GM23338 (cell line): Measurements from ENCODE around the gene TEPSIN. TPM values are rescaled to one million over a fixed set of nuclear protein-coding genes. Genes with fewer than 3 reads are reported as not detected.

ENCODE experiments used
- ATAC-seq: fragments of 200-7000 bp; cut with Tn5 transposase; 3 replicates; pipeline ENCODE4 v1.9.1; 2020
- DNase-seq: peaks from one replicate; pipeline ENCODE4 v3.0.0-alpha.2; 2015; ENCODE audit warnings: low spot score
- H2AFZ ChIP-seq: fragments of 200-600 bp; sonication (generic); 2 replicates; pipeline ENCODE4 v1.8.0; 2016; ENCODE audit warnings: antibody characterized with exemption, mild to moderate bottlenecking, moderate library complexity
- H3F3A ChIP-seq: fragments of 200-600 bp; sonication (generic); replicated peaks from 2 replicates; pipeline ENCODE4 v1.8.0; 2017; ENCODE audit warnings: antibody characterized with exemption, mixed run types, low read depth
- H3K27ac ChIP-seq: fragments of 200-600 bp; sonication (generic); 2 replicates; pipeline ENCODE4 v1.6.1; 2016; ENCODE audit warnings: low read depth
- H3K27me3 ChIP-seq: fragments of 200-600 bp; sonication (generic); 2 replicates; pipeline ENCODE4 v1.8.0; 2016; ENCODE audit warnings: mild to moderate bottlenecking, mixed run types, moderate library complexity; ENCODE audit not compliant: insufficient read depth
- H3K36me3 ChIP-seq: fragments of 200-600 bp; sonication (generic); 2 replicates; pipeline ENCODE4 v1.8.0; 2016; ENCODE audit warnings: mild to moderate bottlenecking; ENCODE audit not compliant: insufficient read depth
- H3K4me1 ChIP-seq: fragments of 200-600 bp; sonication (generic); 2 replicates; pipeline ENCODE4 v1.8.0; 2016; ENCODE audit warnings: mild to moderate bottlenecking, moderate library complexity; ENCODE audit not compliant: insufficient read depth
- H3K4me2 ChIP-seq: fragments of 200-600 bp; sonication (generic); 2 replicates; pipeline ENCODE4 v1.7.1; 2017; ENCODE audit warnings: mixed run types
- H3K4me3 ChIP-seq: fragments of 200-600 bp; sonication (generic); 2 replicates; pipeline ENCODE4 v1.6.1; 2016; ENCODE audit warnings: mixed run types
- H3K79me2 ChIP-seq: fragments of 200-600 bp; sonication (generic); replicated peaks from 2 replicates; pipeline ENCODE4 v1.8.0; 2017; ENCODE audit warnings: mild to moderate bottlenecking; ENCODE audit not compliant: insufficient read depth
- H3K9me2 ChIP-seq: fragments of 200-600 bp; sonication (generic); 2 replicates; pipeline ENCODE4 v1.8.0; 2017; ENCODE audit not compliant: insufficient read depth
- H4K20me1 ChIP-seq: fragments of 200-600 bp; sonication (generic); replicated peaks from 2 replicates; pipeline ENCODE4 v1.8.0; 2017; ENCODE audit warnings: mild to moderate bottlenecking; ENCODE audit not compliant: insufficient read depth
- H3K27ac Mint-ChIP-seq: 2 replicates; pipeline ENCODE4 v1.8.0; 2020; ENCODE audit warnings: inconsistent platforms, mild to moderate bottlenecking, moderate library complexity, mixed read lengths
- H3K27me3 Mint-ChIP-seq: 3 replicates; pipeline ENCODE4 v1.8.0; 2022; ENCODE audit warnings: low read depth, mild to moderate bottlenecking, moderate library complexity, mixed read lengths, inconsistent platforms; ENCODE audit not compliant: insufficient read depth, poor library complexity
- H3K36me3 Mint-ChIP-seq: 3 replicates; pipeline ENCODE4 v1.8.0; 2021; ENCODE audit warnings: low read depth, mild to moderate bottlenecking, inconsistent platforms, moderate library complexity, mixed read lengths
- H3K4me1 Mint-ChIP-seq: 3 replicates; pipeline ENCODE4 v1.8.0; 2020; ENCODE audit warnings: mild to moderate bottlenecking, inconsistent platforms, mixed read lengths
- H3K4me3 Mint-ChIP-seq: 3 replicates; pipeline ENCODE4 v1.8.0; 2021; ENCODE audit warnings: moderate library complexity, mild to moderate bottlenecking, inconsistent platforms, mixed read lengths
- H3K9me3 Mint-ChIP-seq: 3 replicates; pipeline ENCODE4 v1.8.0; 2020; ENCODE audit warnings: moderate library complexity, mild to moderate bottlenecking, inconsistent platforms, mixed read lengths
- CREB1 ChIP-seq: fragments of 250-450 bp; sonication (Bioruptor Pico); IDR thresholded peaks from 2 replicates; pipeline ENCODE4 v1.5.0; 2020; ENCODE audit warnings: low read depth, mild to moderate bottlenecking, moderate library complexity
- EZH2 ChIP-seq: fragments of 200-600 bp; sonication (generic); IDR thresholded peaks from one replicate; pipeline ENCODE4 v1.8.0; 2017; ENCODE audit warnings: antibody characterized with exemption, mild to moderate bottlenecking, low read depth; ENCODE audit not compliant: unreplicated experiment
- EZH2phosphoT487 ChIP-seq: fragments of 200-600 bp; sonication (generic); IDR thresholded peaks from one replicate; pipeline ENCODE4 v1.8.1; 2018; ENCODE audit warnings: antibody characterized with exemption; ENCODE audit not compliant: unreplicated experiment
- NANOG ChIP-seq: IDR thresholded peaks from 2 replicates; pipeline ENCODE4 v1.6.1; 2016; ENCODE audit warnings: antibody characterized with exemption, borderline replicate concordance
- POLR2AphosphoS5 ChIP-seq: IDR thresholded peaks from 2 replicates; pipeline ENCODE4 v1.6.1; 2016; ENCODE audit warnings: antibody characterized with exemption, low read depth
- STAT1 ChIP-seq: IDR thresholded peaks from one replicate; pipeline ENCODE4 v1.6.1; 2016; ENCODE audit warnings: antibody characterized with exemption; ENCODE audit not compliant: unreplicated experiment
- ZNF114 ChIP-seq: fragments of 250-450 bp; sonication (Bioruptor Pico); IDR thresholded peaks from 2 replicates; pipeline ENCODE4 v1.5.0; 2020; ENCODE audit warnings: mild to moderate bottlenecking, moderate library complexity
- ZNF331 ChIP-seq: fragments of 250-450 bp; sonication (Bioruptor Pico); IDR thresholded peaks from 2 replicates; pipeline ENCODE4 v1.5.0; 2020; ENCODE audit warnings: low read depth, mild to moderate bottlenecking, moderate library complexity
- ZNF462 ChIP-seq: fragments of 250-450 bp; sonication (Bioruptor Pico); IDR thresholded peaks from 2 replicates; pipeline ENCODE4 v1.5.0; 2020; ENCODE audit warnings: mild to moderate bottlenecking, moderate library complexity
- polyA plus RNA-seq: library from polyadenylated mRNA; unstranded; fragments of >200 nt; fragmentation: Nextera tagmentation; extraction: Ambion mirVana; gene quantifications from 2 replicates; pipeline ENCODE4 v1.2.1, GENCODE V29; 2016
- total RNA-seq: library from RNA; depleted of rRNA; stranded (reverse); fragments of >200 nt; shearing (Covaris generic); gene quantifications from 2 replicates; pipeline ENCODE4 v1.2.3, GENCODE V29; 2014

TEPSIN gene
- total and polyA plus RNA-seq, 2 experiments from 2014 or later = 4.4 to 25.3 TPM

DNA sequence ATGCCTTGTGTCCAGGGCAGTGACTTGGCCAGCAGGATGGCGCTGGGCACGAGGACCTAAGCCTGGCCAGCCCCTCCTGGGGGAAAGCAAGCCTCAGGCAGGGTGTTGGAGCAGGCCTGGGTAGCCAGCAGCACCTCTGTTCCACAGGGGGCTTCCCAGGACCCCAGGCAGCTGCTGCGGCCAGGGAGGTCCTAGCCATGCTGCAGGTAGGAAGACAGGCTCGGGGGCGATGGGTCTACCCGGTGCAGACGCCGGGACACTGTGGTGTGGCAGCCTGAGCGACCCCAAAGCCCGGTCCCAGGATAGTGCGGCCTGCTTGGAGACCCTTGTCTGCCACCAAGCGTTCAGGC is 50.4 kb downstream of the TEPSIN start (continued):
- TF ChIP-seq ZNF462 (CRISPR knock-in tag) (no peak), POLR2AphosphoS5 (no peak)

DNA sequence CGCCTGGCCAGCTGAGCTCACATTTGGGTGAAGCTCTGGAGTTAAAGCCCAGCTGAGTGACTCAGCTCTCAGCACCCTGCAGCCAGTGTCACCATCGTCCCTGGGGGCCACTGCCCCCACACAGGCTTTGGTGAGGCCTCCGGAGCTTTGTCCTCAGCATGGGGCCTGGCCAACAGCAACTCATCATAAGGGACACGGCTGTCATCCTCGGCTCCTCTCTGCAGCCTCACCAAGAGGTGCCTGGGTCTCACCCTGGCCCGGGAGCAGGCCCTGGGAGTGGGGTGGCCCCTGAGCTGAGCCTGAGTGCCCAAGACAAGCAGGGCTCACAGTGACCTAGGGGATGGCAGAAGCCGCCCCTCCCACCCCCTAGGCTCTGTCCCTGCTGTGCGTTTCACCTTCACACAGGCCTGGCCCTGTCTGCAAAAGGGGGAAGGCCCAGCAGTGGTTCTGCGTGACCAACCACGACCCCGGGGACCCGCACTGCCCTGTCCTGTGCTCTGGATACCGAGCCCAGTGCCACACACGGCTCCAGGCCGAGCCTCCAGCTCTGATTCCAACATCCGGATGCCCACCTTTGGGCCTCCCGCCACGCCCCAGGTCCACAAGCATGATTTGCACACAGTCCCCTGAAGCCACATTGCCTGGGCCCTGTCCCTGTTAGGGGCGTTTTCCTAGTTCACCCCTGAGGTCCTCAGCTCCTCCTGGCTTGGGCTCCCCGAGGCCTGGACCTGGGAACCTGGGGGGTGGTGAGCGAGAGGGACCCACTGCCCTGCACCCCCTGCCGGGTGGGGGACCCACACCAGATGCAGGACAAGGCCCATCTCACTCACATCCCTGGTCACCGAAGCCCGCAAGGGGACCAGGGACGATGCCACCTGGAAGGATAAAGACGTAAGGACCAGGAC is 51.0 kb downstream of the TEPSIN start:
- no peaks in the 10 kb centered on the region for H3F3A ChIP-seq
- H3K4me3 ChIP-seq = no peak overlapping the region
- no peaks in the 10 kb centered on the region for H3K36me3 ChIP-seq
- Mint-ChIP-seq H3K27ac (no peak overlapping the region), H3K4me1 (no peaks in the 10 kb centered on the region; the same call in 2 of the 3 replicates), H3K27me3 (peaks cover 11% of the 10 kb centered on the region), H3K36me3 (0 out of 3 replicates have a peak, but pooled peaks cover 4% of the 10 kb centered on the region), H3K4me3 (no peak overlapping the region), H3K9me3 (no peaks in the 10 kb centered on the region; the same call in 2 of the 3 replicates)
- no peaks in the 10 kb centered on the region for H3K79me2 ChIP-seq
- no peak overlapping the region for H3K27ac ChIP-seq
- ATAC-seq = no peak
- no peaks in the 10 kb centered on the region for H3K27me3 ChIP-seq
- H2AFZ ChIP-seq = no peak overlapping the region
- no peaks in the 10 kb centered on the region for H4K20me1 ChIP-seq
- no peak overlapping the region for H3K4me2 ChIP-seq
- H3K9me2 ChIP-seq = no peaks in the 10 kb centered on the region
- no peaks in the 10 kb centered on the region for H3K4me1 ChIP-seq
- DNase-seq = no peak
- TF ChIP-seq POLR2AphosphoS5 = no peak
- TF ChIP-seq ZNF114 (CRISPR knock-in tag) = no peak
- no peak for TF ChIP-seq EZH2
- no peak for TF ChIP-seq EZH2phosphoT487
- no peak for TF ChIP-seq STAT1
- TF ChIP-seq ZNF462 (CRISPR knock-in tag) = no peak
- TF ChIP-seq ZNF331 (CRISPR knock-in tag) = no peak
- no peak for TF ChIP-seq CREB1
- no peak for TF ChIP-seq NANOG
